NT2/D1 (cell line): Measurements from ENCODE around the gene SPECC1L.

ENCODE experiments used
- DNase-seq: peaks from one replicate; pipeline ENCODE4 v3.0.0-alpha.2; 2011; ENCODE audit warnings: low read depth, low spot score
- H3K27me3 ChIP-seq: 2 replicates; pipeline ENCODE4 v1.6.0; 2011; ENCODE audit warnings: mild to moderate bottlenecking; ENCODE audit not compliant: insufficient read length, insufficient read depth
- H3K36me3 ChIP-seq: 2 replicates; pipeline ENCODE4 v1.6.1; 2011; ENCODE audit warnings: mild to moderate bottlenecking, low read length, mixed read lengths; ENCODE audit not compliant: insufficient read depth, insufficient read length
- H3K4me1 ChIP-seq: 2 replicates; pipeline ENCODE4 v1.5.1; 2011; ENCODE audit not compliant: insufficient read depth, insufficient read length
- H3K4me3 ChIP-seq: 2 replicates; pipeline ENCODE4 v1.5.1; 2011; ENCODE audit warnings: low read depth; ENCODE audit not compliant: insufficient read length
- H3K9ac ChIP-seq: 2 replicates; pipeline ENCODE4 v1.6.0; 2011; ENCODE audit warnings: low read depth; ENCODE audit not compliant: insufficient read length
- H3K9me3 ChIP-seq: 2 replicates; pipeline ENCODE4 v1.5.1; 2011; ENCODE audit warnings: mild to moderate bottlenecking, low read length; ENCODE audit not compliant: insufficient read depth
- SUZ12 ChIP-seq: IDR thresholded peaks from 2 replicates; pipeline ENCODE4 v1.6.1; 2011; ENCODE audit not compliant: insufficient read length, insufficient read depth; ENCODE audit errors: extremely low read depth
- YY1 ChIP-seq: IDR thresholded peaks from 2 replicates; pipeline ENCODE4 v1.6.1; 2011; ENCODE audit not compliant: insufficient read length, insufficient read depth
- ZNF274 ChIP-seq: IDR thresholded peaks from 2 replicates; pipeline ENCODE4 v1.6.1; 2011; ENCODE audit warnings: mild to moderate bottlenecking, low read depth, low read length

The SPECC1L gene

DNA sequence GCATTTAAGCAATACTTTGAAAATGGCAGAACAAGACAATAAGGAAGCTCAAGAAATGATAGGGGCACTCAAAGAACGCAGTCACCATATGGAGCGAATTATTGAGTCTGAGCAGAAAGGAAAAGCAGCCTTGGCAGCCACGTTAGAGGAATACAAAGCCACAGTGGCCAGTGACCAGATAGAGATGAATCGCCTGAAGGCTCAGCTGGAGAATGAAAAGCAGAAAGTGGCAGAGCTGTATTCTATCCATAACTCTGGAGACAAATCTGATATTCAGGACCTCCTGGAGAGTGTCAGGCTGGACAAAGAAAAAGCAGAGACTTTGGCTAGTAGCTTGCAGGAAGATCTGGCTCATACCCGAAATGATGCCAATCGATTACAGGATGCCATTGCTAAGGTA is 51.9 kb downstream of the SPECC1L start:
- peaks cover 60% of the 10 kb centered on the region for H3K36me3 ChIP-seq

GRCh38 chr22:24323233-24323632 is 52.6 kb downstream of the SPECC1L start:
- no peak overlapping the region for H3K9ac ChIP-seq
- H3K9me3 ChIP-seq: no peaks in the 10 kb centered on the region
- H3K27me3 ChIP-seq: no peaks in the 10 kb centered on the region
- no peak for TF ChIP-seq YY1
- no peak for TF ChIP-seq SUZ12
- TF ChIP-seq ZNF274: no peak
- no peak for DNase-seq
- H3K4me3 ChIP-seq: no peak overlapping the region
- H3K36me3 ChIP-seq: peaks cover 65% of the 10 kb centered on the region
- H3K4me1 ChIP-seq: no peaks in the 10 kb centered on the region

More for the DNA sequence above, 51.9 kb downstream of the SPECC1L start:
- H3K27me3 ChIP-seq: no peaks in the 10 kb centered on the region
- H3K9ac ChIP-seq: no peak overlapping the region
- H3K4me1 ChIP-seq: no peaks in the 10 kb centered on the region
- TF ChIP-seq YY1 (no peak), ZNF274 (no peak), SUZ12 (no peak)
- no peak overlapping the region for H3K4me3 ChIP-seq
- H3K9me3 ChIP-seq: no peaks in the 10 kb centered on the region
- no peak for DNase-seq

GRCh38 chr22:24323695-24324094 is 53.1 kb downstream of the SPECC1L start:
- no peak overlapping the region for H3K4me3 ChIP-seq
- no peaks in the 10 kb centered on the region for H3K4me1 ChIP-seq
- DNase-seq: no peak
- no peaks in the 10 kb centered on the region for H3K27me3 ChIP-seq
- H3K9me3 ChIP-seq: no peaks in the 10 kb centered on the region
- peaks cover 66% of the 10 kb centered on the region for H3K36me3 ChIP-seq
- TF ChIP-seq YY1 (no peak), ZNF274 (no peak), SUZ12 (no peak)
- no peak overlapping the region for H3K9ac ChIP-seq

GRCh38 chr22:24324137-24324536 is 53.5 kb downstream of the SPECC1L start:
- H3K36me3 ChIP-seq: peaks cover 66% of the 10 kb centered on the region

GRCh38 chr22:24325105-24325757 is 54.6 kb downstream of the SPECC1L start:
- peak; percentile 9 for DNase-seq
- Histone ChIP-seq H3K9me3 (no peaks in the 10 kb centered on the region), H3K9ac (no peak overlapping the region), H3K4me1 (no peaks in the 10 kb centered on the region), H3K4me3 (no peak overlapping the region), H3K36me3 (peaks cover 70% of the 10 kb centered on the region), H3K27me3 (no peaks in the 10 kb centered on the region)
- TF ChIP-seq SUZ12 (no peak), ZNF274 (no peak), YY1 (no peak)

More at GRCh38 chr22:24324137-24324536, 53.5 kb downstream of the SPECC1L start:
- TF ChIP-seq YY1 (no peak), ZNF274 (no peak), SUZ12 (no peak)
- DNase-seq: no peak
- no peak overlapping the region for H3K9ac ChIP-seq
- H3K27me3 ChIP-seq: no peaks in the 10 kb centered on the region
- no peaks in the 10 kb centered on the region for H3K4me1 ChIP-seq
- H3K4me3 ChIP-seq: no peak overlapping the region
- no peaks in the 10 kb centered on the region for H3K9me3 ChIP-seq

GRCh38 chr22:24326266-24326665 is 55.6 kb downstream of the SPECC1L start:
- Histone ChIP-seq H3K27me3 (no peaks in the 10 kb centered on the region), H3K9me3 (no peaks in the 10 kb centered on the region), H3K4me3 (no peak overlapping the region), H3K4me1 (no peaks in the 10 kb centered on the region), H3K36me3 (peaks cover 73% of the 10 kb centered on the region), H3K9ac (no peak overlapping the region)
- no peak for DNase-seq
- TF ChIP-seq SUZ12 (no peak), YY1 (no peak), ZNF274 (no peak)

GRCh38 chr22:24327832-24328231 is 57.2 kb downstream of the SPECC1L start:
- Histone ChIP-seq H3K27me3 (no peaks in the 10 kb centered on the region), H3K4me3 (no peak overlapping the region), H3K36me3 (peaks cover 69% of the 10 kb centered on the region), H3K9ac (no peak overlapping the region), H3K4me1 (no peaks in the 10 kb centered on the region), H3K9me3 (no peaks in the 10 kb centered on the region)
- DNase-seq: no peak
- TF ChIP-seq ZNF274 (no peak), SUZ12 (no peak), YY1 (no peak)

- Histone ChIP-seq H3K9ac (no peak overlapping the region), H3K4me1 (no peaks in the 10 kb centered on the region), H3K36me3 (peaks cover 59% of the 10 kb centered on the region), H3K4me3 (no peak overlapping the region), H3K27me3 (no peaks in the 10 kb centered on the region), H3K9me3 (no peaks in the 10 kb centered on the region)
- DNase-seq: no peak
- TF ChIP-seq SUZ12 (no peak), ZNF274 (no peak), YY1 (no peak)
Measured at GRCh38 chr22:24329453-24329852, 58.8 kb downstream of the SPECC1L start.
